Measurements from ENCODE around the gene GLB1L3. TPM values are rescaled to one million over a fixed set of nuclear protein-coding genes. Genes with fewer than 3 reads are reported as not detected.
A peak's percentile ranks its signal among the peaks of the same experiment; 100 is the strongest.
"Not testable (repeated sequence)": the region's sequence is repeated elsewhere in the genome, so short reads cannot be mapped to it uniquely, and the experiment has no call there.

The GLB1L3 gene
- total and polyA plus RNA-seq, 3 donors from 2014 or later = 13.2 to 21.3 (median 15.6) TPM

DNA sequence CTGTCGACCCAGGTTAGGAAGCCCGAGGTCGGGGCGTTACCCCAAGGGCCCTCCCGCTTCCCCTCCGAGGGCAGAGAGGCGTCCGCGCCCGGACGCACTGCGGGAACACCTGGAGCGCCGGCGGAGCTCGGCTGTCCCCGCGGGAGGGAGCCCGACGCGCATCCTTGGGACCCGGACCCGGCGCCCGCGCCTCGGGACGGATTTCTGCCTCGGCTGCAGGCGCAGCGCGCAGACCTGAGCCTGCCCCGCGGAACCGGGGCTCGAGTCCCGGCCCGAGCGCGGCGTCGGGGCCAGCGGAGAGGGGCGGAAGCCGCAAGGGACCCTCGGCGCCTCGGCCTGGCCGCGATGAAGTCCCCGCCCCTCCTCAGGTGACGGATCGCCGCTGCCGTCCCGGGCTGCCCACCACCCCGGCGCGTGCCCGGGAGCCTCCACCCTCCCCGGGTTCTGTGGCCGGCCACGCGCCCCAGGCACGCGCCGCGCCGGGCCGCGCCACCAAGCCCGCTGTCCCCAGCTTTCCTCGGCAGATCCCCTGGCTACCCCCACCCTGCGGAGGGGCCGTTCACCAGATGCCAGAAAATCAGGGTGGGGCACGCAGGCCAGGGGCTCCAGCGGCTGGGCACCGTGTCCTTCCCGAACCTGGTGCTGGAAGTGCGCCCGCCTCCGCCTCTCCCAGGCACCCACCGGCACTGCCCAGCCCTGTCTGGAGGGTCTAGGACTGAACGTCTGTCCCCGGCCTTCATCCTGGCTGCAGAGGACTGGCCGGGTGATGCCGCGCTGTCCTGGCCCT, 410 bp downstream of the GLB1L3 start:
- H3K4me1 ChIP-seq = peaks cover 7% of the 10 kb centered on the region
- no peak for DNase-seq
- intact Hi-C loops (cut with DNase I; ENCODE audit: low total_unique reads) = loop anchor here (10.0 kb wide), 1 partner anchor 48 kb away; no protein-coding TSS in a partner anchor
- TF ChIP-seq, protein P1, sequence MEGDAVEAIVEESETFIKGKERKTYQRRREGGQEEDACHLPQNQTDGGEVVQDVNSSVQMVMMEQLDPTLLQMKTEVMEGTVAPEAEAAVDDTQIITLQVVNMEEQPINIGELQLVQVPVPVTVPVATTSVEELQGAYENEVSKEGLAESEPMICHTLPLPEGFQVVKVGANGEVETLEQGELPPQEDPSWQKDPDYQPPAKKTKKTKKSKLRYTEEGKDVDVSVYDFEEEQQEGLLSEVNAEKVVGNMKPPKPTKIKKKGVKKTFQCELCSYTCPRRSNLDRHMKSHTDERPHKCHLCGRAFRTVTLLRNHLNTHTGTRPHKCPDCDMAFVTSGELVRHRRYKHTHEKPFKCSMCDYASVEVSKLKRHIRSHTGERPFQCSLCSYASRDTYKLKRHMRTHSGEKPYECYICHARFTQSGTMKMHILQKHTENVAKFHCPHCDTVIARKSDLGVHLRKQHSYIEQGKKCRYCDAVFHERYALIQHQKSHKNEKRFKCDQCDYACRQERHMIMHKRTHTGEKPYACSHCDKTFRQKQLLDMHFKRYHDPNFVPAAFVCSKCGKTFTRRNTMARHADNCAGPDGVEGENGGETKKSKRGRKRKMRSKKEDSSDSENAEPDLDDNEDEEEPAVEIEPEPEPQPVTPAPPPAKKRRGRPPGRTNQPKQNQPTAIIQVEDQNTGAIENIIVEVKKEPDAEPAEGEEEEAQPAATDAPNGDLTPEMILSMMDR (IDR thresholded peaks at IDR 0.05) = no peak
- no peak for TF ChIP-seq POLR2A (IDR thresholded peaks at IDR 0.05)
- H3K9me3 ChIP-seq = no peaks in the 10 kb centered on the region
- 0% methylated on average over 43 of the region's 88 CpGs; no CpG with 5 or more reads in 1 of the 2 donors for WGBS, 2 donors
- peak overlapping the region; percentile 51 to 72 for H3K4me3 ChIP-seq
- peak overlapping the region; percentile 52 to 72 for H3K27ac ChIP-seq
- no peaks in the 10 kb centered on the region for H3K27me3 ChIP-seq
- no peaks in the 10 kb centered on the region for H3K36me3 ChIP-seq (ENCODE audit: low read depth, missing control alignments)

DNA sequence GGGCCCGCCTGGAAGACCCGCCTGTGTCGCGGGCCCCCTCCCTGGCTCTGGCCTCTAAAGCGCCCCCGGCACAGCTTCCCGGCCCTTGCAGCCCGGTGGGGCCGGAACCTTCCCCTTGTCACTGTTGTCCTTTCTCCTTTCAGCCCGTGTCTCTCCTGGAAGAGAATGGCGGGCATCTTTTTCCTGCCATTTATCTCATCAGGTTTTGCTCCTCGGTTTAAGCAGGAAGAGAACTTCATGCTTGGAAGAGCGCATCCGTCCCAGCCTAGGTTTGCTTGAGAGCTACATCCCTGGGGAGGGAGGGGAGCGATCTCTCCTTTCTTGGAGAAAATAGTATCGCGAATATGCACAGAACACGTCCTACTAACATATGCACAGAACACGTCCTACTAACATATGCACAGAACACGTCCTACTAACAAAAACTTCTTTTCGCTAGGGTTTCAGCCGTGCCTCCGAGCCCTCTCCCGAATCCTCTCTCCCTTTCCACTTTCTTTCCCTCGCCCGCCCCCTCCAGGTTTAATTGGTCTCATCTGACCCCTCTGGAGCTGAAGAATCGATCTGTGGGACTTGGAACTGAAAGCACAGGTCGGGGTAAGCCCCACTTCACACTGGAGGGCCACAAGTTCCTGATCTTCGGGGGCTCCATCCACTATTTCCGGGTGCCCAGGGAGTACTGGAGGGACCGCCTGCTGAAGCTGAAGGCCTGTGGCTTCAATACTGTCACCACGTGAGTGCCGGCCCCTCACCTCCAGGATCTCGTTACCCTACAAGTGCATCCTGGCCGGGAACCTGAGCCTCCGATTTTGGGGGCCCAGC, 1.2 kb downstream of the GLB1L3 start:
- intact Hi-C loops (cut with DNase I; ENCODE audit: low total_unique reads) = loop anchor here (10.0 kb wide), 1 partner anchor 47 kb away; no protein-coding TSS in a partner anchor
- Histone ChIP-seq H3K4me1 (peaks cover 7% of the 10 kb centered on the region), H3K27ac (no peak overlapping the region), H3K36me3 (ENCODE audit: low read depth, missing control alignments) (no peaks in the 10 kb centered on the region), H3K9me3 (no peaks in the 10 kb centered on the region), H3K27me3 (no peaks in the 10 kb centered on the region), H3K4me3 (peak overlapping the region; percentile 51 to 72)
- DNase-seq = no peak
- TF ChIP-seq, protein P1 (IDR thresholded peaks at IDR 0.05) = no peak
- no peak for TF ChIP-seq POLR2A (IDR thresholded peaks at IDR 0.05)
- WGBS, 2 donors = 15% methylated on average over 34 to 36 of the region's 36 CpGs

DNA sequence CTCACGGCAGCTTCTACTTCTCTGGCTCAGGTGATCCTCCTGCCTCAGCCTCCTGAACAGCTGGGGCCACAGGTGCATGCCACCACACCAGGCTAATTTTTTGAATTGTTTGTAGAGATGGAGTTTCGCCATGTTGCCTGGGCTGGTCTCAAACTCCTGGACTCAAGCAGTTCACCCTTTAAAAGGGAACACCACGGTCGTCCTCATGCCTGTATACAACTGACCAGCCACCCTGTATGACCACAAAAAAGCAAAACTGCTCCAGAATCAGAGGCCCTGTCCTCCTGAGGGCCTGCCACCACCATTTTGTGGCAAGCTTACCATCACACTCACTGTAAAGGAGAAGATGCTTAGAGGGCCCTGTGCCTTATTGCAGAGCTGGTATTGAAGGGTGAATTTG, 2.2 kb downstream of the GLB1L3 start:
- H3K36me3 ChIP-seq (ENCODE audit: low read depth, missing control alignments) = no peaks in the 10 kb centered on the region
- intact Hi-C loops (cut with DNase I; ENCODE audit: low total_unique reads) = loop anchor here (10.0 kb wide), 1 partner anchor 46 kb away; no protein-coding TSS in a partner anchor
- no peak for DNase-seq
- no peaks in the 10 kb centered on the region for H3K9me3 ChIP-seq
- no peak overlapping the region for H3K27ac ChIP-seq
- H3K4me1 ChIP-seq = peaks cover 7% of the 10 kb centered on the region
- H3K4me3 ChIP-seq = no peak overlapping the region
- WGBS, 2 donors = 90 to 93% methylated on average over 4 of the region's 4 CpGs
- no peaks in the 10 kb centered on the region for H3K27me3 ChIP-seq
- TF ChIP-seq POLR2A (IDR thresholded peaks at IDR 0.05) = no peak
- TF ChIP-seq, protein P1 (IDR thresholded peaks at IDR 0.05) = no peak

DNA sequence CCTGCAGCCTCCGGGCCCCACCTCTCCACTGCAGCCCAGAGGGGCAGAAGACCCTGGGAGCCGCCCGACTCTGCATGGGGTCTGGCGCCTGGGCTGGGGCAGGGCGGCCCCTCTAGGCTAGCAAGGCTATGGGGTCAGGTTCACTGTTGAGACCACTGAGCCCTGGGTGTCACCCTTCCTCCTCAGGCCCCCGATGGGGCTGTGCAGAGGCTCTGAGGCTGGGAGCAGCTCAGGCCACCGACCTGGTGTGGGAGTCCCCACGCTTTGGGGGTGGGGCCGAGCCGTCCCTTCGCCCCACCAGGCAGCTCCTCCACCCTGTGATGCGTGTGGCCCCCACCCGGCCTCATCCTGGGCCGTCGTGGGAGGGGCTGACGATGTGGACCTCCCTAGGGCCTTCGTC, 5.5 kb downstream of the GLB1L3 start:
- intact Hi-C loops (cut with DNase I; ENCODE audit: low total_unique reads); H3K27ac ChIP-seq; DNase-seq; H3K9me3 ChIP-seq; H3K27me3 ChIP-seq; H3K36me3 ChIP-seq (ENCODE audit: low read depth, missing control alignments); H3K4me3 ChIP-seq; H3K4me1 ChIP-seq: not testable (repeated sequence)
- WGBS, 2 donors = 60% methylated on average over 1 of the region's 17 CpGs; no CpG with 5 or more reads in 1 of the 2 donors
